NCI-H345 treated with DMSO at 0.1 percent for 48 hours (cell line): Measurements from ENCODE around the gene PACS2.

Source experiments
- DNase-seq: peaks from one replicate; lab custom pipeline; 2025; ENCODE audit not compliant: unreplicated experiment; lab: John Stamatoyannopoulos, UW

The PACS2 gene

GRCh38 chr14:105436891-105437722, 122.6 kb downstream of the PACS2 start:
- peak; percentile 34 for DNase-seq

DNA sequence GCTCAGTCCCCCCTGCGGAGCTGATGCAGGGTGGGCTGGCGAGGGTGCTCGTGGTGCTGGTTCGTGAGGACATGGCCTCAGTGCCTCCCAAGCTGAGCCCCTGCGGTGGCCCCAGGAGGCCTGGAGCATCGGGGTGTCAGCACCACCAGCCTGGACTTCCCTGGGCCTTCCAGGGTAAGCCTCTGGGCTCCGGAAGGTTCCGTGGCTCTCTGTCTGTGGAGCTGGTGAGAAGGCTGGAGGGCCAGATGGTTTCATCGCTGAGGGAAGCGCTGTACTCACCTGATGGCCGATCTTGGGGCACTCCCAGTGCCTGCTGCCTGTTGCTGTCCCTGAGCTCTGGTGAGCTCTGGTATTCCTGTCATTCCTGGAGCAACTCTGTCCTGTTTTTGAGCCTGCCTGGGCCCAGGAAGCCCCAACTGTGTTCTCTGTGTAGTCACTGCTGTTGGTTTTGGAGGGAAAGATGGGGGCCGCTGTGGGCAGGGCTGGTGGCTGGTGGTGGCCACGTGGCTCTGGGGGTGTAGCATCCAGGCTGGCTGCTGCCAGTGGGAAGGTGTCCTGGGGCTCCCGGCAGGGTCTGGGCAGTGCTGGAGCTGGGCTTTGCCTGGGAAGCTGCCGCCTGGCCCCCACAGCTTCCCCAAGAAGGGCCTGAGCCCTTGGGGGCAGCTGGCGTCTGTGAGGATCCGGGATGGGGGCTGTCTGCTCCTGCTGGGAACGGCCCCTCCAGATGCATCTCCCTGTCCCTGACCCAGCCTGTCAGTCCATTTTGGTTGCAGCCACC, 123.4 kb downstream of the PACS2 start:
- DNase-seq: no peak

DNA sequence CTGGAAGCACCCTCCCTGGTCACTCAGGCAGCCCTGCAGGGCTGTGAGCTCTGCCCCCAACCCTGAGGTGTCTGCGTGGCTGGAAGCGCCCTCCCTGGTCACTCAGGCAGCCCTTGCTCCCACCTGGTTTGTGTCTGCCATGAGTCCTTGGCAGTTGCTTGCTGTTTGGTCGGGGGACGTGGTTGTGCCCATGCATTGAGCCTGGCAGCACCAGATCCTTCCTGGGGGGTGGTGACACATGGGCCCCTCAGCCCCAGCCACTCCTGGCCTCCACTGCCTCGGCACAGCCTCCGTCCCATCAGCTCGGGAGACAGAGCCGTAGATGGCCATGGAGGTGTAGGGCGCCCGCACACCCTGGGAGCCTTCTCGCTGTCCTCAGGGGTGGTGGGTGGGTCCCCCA, 124.6 kb downstream of the PACS2 start:
- DNase-seq: no peak

DNA sequence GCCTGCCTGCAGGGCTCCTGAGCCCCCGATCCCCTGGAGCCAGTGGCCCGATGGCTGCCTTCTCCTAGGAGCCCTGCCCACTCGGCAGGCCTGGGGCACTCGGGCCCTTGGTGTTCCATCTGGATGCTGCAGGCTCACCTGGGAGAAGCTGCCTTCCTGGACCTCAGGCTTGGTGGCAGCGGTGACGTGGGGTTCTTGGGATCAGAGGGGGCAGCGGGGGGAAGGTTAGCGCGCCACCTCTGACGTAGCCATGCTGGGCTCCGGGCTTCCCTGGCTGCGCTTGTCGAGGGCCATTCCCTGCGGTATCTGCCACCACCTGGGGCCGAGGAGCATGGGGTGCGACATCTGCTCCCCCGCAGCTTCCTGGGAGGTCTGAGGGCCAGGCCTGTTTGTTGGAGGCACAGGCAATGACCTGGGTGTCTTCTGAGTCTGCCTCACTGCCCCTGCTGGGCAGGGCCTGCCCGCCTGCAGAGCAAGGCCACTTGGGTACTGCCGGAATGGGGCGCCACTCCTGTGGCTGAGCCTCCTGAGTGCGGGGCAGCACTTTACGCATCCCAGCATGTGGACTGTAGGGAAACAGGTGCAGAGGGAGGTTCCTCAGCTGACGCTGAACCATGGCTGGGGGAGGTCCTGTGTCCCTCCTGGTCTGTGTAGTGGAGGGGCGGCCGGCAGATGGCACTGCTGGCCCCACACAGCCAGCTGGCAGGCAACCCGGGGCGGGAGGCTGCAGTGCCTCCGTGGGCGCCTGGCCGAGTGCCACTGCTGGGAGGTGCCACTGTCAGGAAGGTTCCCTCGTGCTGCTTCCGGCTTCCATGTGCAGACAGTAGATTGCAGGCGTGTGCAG, 125.4 kb downstream of the PACS2 start:
- DNase-seq: peak; percentile 32

- DNase-seq: no peak
These were observed 126.0 kb downstream of the PACS2 start for GRCh38 chr14:105440554-105440900.

DNA sequence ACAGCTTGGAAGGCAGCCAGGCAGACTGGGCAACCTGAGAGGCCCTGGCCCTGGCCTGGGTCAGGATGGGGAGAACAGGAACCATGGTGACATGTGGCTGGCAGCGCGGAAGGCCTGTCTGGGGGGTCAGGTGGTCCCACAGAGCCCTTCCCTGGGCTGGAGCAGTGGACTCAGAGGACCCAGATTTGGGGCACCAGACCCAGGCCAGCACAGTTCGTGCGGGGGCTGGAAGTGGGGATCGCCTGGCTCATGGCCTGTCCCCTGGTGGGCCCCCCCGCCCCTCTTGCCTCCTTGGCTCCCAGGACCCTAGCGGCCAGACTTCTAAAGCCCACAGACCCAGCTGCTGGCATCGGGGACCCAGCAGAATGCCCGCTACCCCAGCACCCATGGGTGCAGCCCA, 126.4 kb downstream of the PACS2 start:
- no peak for DNase-seq

DNA sequence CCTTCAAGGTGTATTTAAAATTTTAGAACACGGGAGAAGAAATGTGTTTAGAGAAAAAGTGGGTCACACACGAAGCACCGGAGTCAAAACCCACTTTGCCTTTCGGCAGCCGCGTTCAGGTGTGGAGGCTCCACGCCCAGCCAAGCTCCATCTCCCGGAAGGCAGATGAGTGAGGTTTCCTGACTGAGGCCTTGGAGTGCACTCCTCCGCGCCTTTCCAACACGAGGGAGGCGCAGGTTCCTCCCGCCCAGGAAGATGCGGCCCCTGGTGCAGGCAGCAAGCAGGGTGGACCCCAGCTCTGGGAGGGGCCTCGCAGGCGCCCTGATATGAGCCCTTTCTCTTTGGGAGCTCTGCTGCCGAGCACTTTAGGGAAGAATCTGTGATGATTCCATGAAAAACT, 127.6 kb downstream of the PACS2 start:
- DNase-seq: no peak

GRCh38 chr14:105442834-105443233, 128.3 kb downstream of the PACS2 start:
- no peak for DNase-seq

DNA sequence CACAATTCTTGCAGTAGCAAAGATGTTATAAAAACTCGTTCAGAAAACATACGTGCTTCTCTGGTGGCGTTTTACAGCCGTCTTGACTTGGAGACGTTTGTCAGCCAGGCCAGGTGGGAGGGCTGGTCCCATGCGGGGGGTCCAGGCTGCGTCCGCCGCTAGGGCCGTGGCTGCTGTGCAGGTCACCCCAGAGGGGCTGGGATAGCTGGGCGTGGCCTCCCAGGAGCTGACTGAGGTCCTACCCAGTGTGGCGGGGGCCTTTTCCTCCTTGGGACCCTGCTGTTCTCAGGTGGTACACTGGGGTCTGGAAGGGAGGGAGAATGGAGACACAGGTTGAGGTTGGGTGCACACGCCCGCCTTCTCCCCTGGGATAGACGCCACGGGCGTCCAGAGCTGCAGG, 130.3 kb downstream of the PACS2 start:
- no peak for DNase-seq

- DNase-seq: no peak
These were observed 130.7 kb downstream of the PACS2 start for GRCh38 chr14:105445290-105445689.

DNA sequence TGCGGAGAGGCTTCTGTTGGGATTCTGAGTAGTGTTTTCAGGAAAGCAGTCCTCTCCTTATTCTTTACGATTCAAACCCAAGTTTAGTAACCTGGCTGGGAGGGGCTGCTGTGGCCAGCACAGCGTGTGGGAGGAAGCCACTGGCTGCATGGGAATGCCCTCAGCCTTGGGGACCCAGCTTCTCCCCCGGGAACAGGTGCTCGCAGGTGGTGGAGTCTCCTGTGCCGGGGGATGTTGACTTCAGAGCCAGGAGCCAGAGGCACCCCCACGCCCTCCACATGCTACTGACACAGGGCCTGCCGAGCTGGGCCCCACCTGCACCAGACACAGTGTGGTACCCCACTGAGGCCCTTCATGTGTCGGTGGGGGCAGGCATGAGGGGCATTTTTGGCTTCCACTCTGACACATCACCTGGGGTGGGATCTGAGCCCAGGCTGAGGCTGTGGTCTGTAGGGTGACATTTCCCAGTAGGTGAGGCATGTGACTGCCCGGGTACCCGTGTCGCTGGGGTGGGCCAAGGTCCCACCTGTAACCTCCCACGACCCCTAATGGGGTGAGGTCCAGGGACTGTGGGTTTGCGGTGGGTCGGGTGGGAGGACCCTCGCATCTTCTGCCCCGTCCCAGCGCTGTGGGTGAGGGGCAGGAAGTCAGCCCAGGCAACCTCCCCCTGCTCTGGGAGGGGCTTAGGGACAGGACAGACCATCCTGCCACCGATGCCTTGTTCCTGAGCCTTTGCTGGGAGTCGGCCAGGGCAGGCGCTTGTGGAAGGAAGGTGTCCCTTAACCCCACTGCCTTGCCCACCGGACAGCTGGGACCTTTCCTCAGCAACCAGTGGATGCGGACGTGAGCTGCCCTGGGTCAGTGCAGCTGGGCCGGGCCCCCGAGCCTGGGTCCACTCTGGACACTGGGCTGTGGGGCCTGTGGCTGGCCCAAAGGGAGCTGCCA, 131.6 kb downstream of the PACS2 start:
- no peak for DNase-seq

DNA sequence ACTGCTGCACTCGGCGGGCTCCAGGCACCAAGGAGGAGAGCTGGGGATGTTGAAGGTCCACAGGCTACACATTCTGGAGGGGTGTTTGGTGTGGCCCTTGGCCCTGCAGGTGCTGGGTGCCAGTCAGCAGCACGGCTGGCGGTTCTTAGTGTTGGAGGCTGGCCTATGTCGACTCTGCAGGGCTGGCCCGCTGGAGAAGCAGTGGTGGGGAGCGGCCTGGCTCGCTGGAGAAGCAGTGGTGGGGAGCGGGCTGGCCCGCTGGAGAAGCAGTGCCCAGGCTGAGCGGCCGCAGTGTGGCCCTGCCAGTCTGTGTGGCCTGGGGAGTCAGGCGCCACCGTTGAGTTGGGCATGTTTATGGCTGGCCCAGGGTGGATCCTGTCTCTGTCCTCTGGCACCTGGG, 132.4 kb downstream of the PACS2 start:
- DNase-seq: no peak
